ENCODE results near the gene CPHXL2.

GRCh38 chr16:75629132-75629531 lies 47.7 kb downstream of the CPHXL2 start:
- TF ChIP-seq CTCF (IDR thresholded peaks at IDR 0.05 in 4 of 5, conservative IDR thresholded peaks at IDR 0.05 in 1 of 5), result no peak
- TF ChIP-seq POLR2A (IDR thresholded peaks at IDR 0.05), result no peak

All from gastrocnemius medialis (tissue), 4 donors.